BJ (cell line): ENCODE results near the gene PGS1. TPM values are rescaled to one million over a fixed set of nuclear protein-coding genes. Genes with fewer than 3 reads are reported as not detected.

ENCODE experiments used
- CTCF ChIA-PET: fragments of 350-600 bp; formaldehyde crosslinking; extraction: SDS; loops from one replicate; lab custom pipeline; 2021; ENCODE audit warnings: antibody characterized with exemption, inconsistent platforms; lab: Yijun Ruan, JAX
- POLR2A ChIA-PET: fragments of 300-600 bp; sonication (Branson Sonifier 250); formaldehyde crosslinking; extraction: SDS; loops from one replicate; lab custom pipeline; 2021; ENCODE audit warnings: antibody characterized with exemption; lab: Charles Lee
- DNase-seq: peaks from one replicate; pipeline ENCODE4 v3.0.0-alpha.2; 2011; ENCODE audit warnings: low read depth
- H3K27me3 ChIP-seq: 2 replicates; pipeline ENCODE4 v1.6.0; 2011; ENCODE audit warnings: low read length; ENCODE audit not compliant: control insufficient read depth, insufficient read depth
- H3K36me3 ChIP-seq: 2 replicates; pipeline ENCODE4 v1.5.1; 2011; ENCODE audit warnings: low read length; ENCODE audit not compliant: control insufficient read depth, insufficient read depth
- H3K4me3 ChIP-seq: 2 replicates; pipeline ENCODE4 v1.5.1; 2011; ENCODE audit warnings: low read depth, mild to moderate bottlenecking, control low read depth, low read length
- CTCF ChIP-seq: IDR thresholded peaks from 2 replicates; pipeline ENCODE4 v1.5.1; 2011; ENCODE audit warnings: low read depth, mild to moderate bottlenecking, control low read depth, inconsistent platforms, low read length, moderate library complexity; ENCODE audit not compliant: insufficient read depth
- polyA plus RNA-seq: library from polyadenylated mRNA; depleted of rRNA; stranded (reverse); fragments of >200 nt; gene quantifications from 2 replicates; pipeline ENCODE4 v1.2.3, GENCODE V29; 2011

Gene PGS1
- polyA plus RNA-seq, 1 experiment: 37.7 TPM

DNA sequence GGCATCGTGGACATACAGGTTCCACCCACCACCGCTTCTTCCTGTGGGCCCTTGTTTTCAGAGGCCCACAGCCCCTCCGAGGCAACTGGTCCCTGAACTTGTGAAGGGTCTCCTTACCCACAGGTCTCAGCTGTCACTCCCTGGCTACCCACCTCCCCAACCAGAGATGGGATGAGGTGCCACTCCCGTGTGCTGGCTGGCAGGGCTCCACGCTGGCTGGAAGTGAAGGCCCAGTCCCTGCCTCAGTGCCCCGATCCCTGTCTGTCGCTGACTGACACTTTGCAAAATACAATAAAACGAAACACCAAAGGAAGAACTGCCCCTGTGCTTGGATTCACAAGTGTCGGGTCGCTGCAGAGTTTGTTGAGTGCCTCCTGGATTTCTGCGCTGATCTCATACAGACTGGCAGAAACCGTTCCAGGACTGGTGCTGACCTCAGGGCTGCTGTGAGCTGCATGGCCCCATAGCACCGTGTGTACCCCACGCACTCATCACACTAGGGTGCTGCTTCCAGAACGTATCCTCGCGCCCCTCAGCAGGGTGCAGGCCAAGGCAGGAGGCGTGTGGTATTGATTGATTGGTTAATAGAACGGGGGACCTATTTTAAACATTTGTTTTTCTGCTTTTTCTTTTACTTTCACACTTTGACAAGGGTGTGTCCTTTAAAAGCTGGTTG is 57.0 kb downstream of the PGS1 start:
- H3K27me3 ChIP-seq: peaks cover 6% of the 10 kb centered on the region; the same call in 1 of the 2 replicates
- CTCF ChIA-PET: no interaction called here

DNA sequence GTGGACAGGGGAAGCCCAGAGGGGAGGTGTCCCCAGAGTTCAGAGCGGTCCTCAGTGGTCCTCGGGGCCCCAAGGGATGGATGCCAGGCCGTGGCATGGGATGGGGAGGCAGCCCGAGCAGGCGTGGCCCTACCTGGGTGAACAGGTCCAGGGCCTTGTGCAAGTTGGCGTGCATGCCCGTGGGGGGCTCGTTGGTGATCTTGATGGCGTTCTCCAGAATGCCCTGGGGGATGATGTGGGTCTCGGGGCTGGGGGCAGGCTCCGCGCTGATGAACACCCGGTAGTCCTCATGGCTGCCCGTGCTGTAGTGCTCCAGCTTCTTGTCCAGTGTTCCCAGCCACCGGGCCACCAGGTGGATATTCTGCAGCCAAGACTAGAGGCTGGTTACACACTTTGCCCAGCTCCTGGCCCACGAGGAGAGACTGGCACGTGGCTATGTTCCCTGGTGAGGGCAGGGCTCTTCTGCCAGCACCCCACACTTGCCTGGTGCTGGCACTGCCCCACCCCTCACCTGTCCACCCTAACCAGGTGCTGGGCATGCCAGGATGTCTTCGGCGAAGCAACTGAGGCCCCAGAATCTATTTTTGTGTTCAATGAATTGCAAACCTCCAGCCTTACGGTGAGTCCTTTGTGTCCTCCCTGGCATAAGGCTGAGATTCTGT is 59.2 kb downstream of the PGS1 start:
- Histone ChIP-seq H3K4me3 (no peak overlapping the region), H3K27me3 (peaks cover 6% of the 10 kb centered on the region), H3K36me3 (no peaks in the 10 kb centered on the region)
- ChIA-PET POLR2A (no interaction called here), CTCF (interaction anchor here (1.6 kb wide), 1 partner anchor 8 kb away, joined by 6 read pairs; no protein-coding TSS in a partner anchor)
- no peak for DNase-seq
- no peak for TF ChIP-seq CTCF

More for the DNA sequence above, 57.0 kb downstream of the PGS1 start:
- POLR2A ChIA-PET: no interaction called here
- no peak for TF ChIP-seq CTCF
- Histone ChIP-seq H3K4me3 (no peak overlapping the region), H3K36me3 (no peaks in the 10 kb centered on the region)
- no peak for DNase-seq

DNA sequence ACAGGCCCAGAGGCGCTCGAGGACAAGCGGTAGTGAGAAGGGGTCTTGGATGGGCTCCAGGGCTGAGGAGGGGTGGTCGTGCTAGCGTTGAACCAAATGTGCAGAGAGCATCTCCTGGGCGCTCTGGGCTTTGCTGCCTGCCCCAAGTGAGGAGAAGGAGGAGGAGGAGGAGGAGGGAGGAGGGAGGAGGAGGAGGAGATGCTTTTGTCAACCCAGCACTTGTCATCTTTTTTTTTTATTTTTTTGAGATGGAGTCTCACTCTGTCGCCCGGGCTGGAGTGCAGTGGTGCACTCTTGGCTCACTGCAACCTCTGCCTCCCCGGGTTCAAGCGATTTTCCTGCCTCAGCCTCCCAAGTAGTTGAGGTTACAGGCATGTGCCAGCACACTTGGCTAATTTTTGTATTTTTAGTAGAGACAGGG is 59.8 kb downstream of the PGS1 start:
- CTCF ChIA-PET: no interaction called here

DNA sequence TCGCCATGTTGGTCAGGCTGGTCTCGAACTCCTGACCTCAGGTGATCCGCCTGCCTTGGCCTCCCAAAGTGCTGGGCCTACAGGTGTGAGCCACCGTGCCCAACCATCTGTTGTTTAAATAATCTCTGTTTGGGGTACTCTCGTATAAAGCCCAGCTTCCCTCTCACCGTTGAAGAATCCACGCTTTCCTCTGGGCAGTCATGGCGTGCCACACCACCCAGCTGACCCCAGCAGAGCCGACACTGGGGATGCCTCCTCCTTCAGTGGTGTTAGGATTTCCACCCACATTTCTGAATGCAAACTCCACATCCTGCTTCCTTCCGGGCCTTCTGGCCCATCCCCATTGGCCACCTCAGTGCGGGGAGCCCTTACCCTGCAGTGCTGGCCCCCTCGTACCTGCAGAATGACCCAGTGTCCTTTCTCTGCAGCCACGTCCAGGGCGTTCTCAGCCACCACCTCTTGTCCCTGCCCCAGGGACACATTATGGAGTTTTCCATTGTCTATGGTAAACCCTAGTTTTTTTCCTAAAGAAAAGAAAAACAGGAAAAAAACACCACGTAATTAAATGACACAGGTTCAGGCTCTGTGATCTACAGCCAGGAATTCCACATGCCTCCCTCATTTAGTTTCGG is 60.4 kb downstream of the PGS1 start:
- ChIA-PET CTCF (no interaction called here), POLR2A (no interaction called here)
- H3K27me3 ChIP-seq: peaks cover 6% of the 10 kb centered on the region
- no peak for DNase-seq
- TF ChIP-seq CTCF: no peak
- no peak overlapping the region for H3K4me3 ChIP-seq
- H3K36me3 ChIP-seq: no peaks in the 10 kb centered on the region

More for the DNA sequence above, 59.8 kb downstream of the PGS1 start:
- DNase-seq: no peak
- H3K4me3 ChIP-seq: no peak overlapping the region
- no peaks in the 10 kb centered on the region for H3K36me3 ChIP-seq
- peaks cover 6% of the 10 kb centered on the region for H3K27me3 ChIP-seq
- POLR2A ChIA-PET: no interaction called here
- TF ChIP-seq CTCF: no peak

DNA sequence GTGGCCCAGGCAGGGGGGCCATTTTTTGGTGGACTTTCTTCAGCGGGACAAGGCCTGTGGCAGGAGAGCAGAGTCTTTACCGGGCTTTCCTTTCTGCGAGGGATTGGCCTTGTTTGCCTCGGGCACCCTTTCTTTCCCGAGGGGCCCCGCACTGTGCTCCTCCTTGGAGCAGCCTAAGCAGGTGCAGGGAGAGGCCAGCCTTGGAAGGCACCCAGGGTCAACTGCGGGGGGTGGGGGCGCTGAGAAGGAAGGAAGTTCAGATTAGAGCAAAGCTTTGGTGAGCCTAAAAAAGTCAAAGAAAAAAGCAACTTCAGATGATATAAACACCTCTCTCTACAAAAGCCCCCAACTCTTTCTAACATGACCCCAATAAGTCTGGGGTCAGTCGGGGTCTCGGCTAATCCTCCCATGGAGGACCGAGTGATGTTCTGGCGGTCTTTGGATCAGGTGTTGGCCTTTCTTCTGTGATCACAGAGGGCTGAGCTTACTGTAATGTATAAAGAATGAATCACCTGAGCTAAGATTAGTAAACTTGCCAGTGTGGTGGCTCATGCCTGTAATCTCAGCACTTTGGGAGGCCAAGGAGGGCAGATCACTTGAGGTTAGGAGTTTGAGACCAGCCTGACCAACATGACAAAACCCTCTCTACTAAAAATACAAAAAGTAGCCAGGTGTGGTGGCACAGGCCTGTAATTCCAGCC is 63.0 kb downstream of the PGS1 start:
- no peak for DNase-seq
- POLR2A ChIA-PET: no interaction called here
- Histone ChIP-seq H3K36me3 (no peaks in the 10 kb centered on the region), H3K27me3 (peaks cover 3% of the 10 kb centered on the region), H3K4me3 (no peak overlapping the region)
- TF ChIP-seq CTCF: no peak
- CTCF ChIA-PET: no interaction called here
